HEK293 (cell line): ENCODE data around the gene LRRN2.

ENCODE experiments used
- CTCF ChIA-PET: fragments of 350-600 bp; formaldehyde crosslinking; extraction: SDS; loops from one replicate; lab custom pipeline; 2021; ENCODE audit warnings: antibody characterized with exemption; lab: Yijun Ruan, JAX
- POLR2A ChIA-PET: fragments of 300-600 bp; formaldehyde crosslinking; extraction: SDS; loops from one replicate; lab custom pipeline; 2020; ENCODE audit warnings: antibody characterized with exemption, inconsistent platforms; lab: Yijun Ruan, JAX
- H3K27ac ChIP-seq: fragments of 200-500 bp; sonication (Bioruptor generic); 2 replicates; pipeline ENCODE4 v1.5.1; 2014; ENCODE audit warnings: low read depth, low read length, control low read depth, inconsistent platforms; ENCODE audit errors: extremely low read depth
- H3K36me3 ChIP-seq, 2 experiments: fragments of 200-500 bp in 1 of 2; sonication (Bioruptor generic) in 1 of 2; 1 replicate in 1 of 2; 2 replicates in 1 of 2; pipeline ENCODE4 v1.5.1; 2014 to 2017; ENCODE audit warnings: inconsistent platforms in 2 of 2, low read length in 2 of 2; ENCODE audit not compliant: control insufficient read depth in 2 of 2, insufficient read depth in 1 of 2
- H3K4me1 ChIP-seq: fragments of 200-500 bp; sonication (Bioruptor generic); 2 replicates; pipeline ENCODE4 v1.5.1; 2014; ENCODE audit warnings: mild to moderate bottlenecking, low read length, inconsistent platforms; ENCODE audit not compliant: control insufficient read depth, insufficient read depth
- H3K4me3 ChIP-seq: 2 replicates; pipeline ENCODE4 v1.5.1; 2011; ENCODE audit warnings: low read depth, mild to moderate bottlenecking, control low read depth, low read length, moderate library complexity
- H3K9me3 ChIP-seq: fragments of 200-500 bp; sonication (Bioruptor generic); 2 replicates; pipeline ENCODE4 v1.5.1; 2014; ENCODE audit warnings: low read depth, low read length, inconsistent platforms; ENCODE audit not compliant: control insufficient read depth, insufficient read depth
- GLIS1 ChIP-seq: fragments of 450-650 bp; formaldehyde crosslinking; IDR thresholded peaks from 2 replicates; pipeline ENCODE4 v1.5.1; 2016; ENCODE audit warnings: missing biosample characterization, missing genetic modification characterization
- HOXA7 ChIP-seq: sonication (generic); formaldehyde crosslinking; IDR thresholded peaks from 2 replicates; pipeline ENCODE4 v1.8.1; 2022; ENCODE audit warnings: missing genetic modification reagents, borderline replicate concordance
- KLF8 ChIP-seq: fragments of 450-650 bp; formaldehyde crosslinking; IDR thresholded peaks from 2 replicates; pipeline ENCODE4 v1.5.1; 2016; ENCODE audit warnings: missing biosample characterization, missing genetic modification characterization
- RBAK ChIP-seq: fragments of 450-650 bp; formaldehyde crosslinking; IDR thresholded peaks from 2 replicates; pipeline ENCODE4 v1.5.1; 2016; ENCODE audit warnings: missing biosample characterization, missing genetic modification characterization
- YY1 ChIP-seq: fragments of 450-650 bp; formaldehyde crosslinking; IDR thresholded peaks from 2 replicates; pipeline ENCODE4 v1.5.1; 2018; ENCODE audit warnings: missing biosample characterization, missing genetic modification characterization
- ZNF112 ChIP-seq: fragments of 450-650 bp; formaldehyde crosslinking; IDR thresholded peaks from 2 replicates; pipeline ENCODE4 v1.5.0; 2017; ENCODE audit warnings: missing biosample characterization, missing genetic modification characterization
- ZNF175 ChIP-seq: fragments of 450-650 bp; formaldehyde crosslinking; IDR thresholded peaks from 2 replicates; pipeline ENCODE4 v1.5.1; 2016; ENCODE audit warnings: missing biosample characterization, missing genetic modification characterization
- ZNF184 ChIP-seq: fragments of 450-650 bp; IDR thresholded peaks from 2 replicates; pipeline ENCODE4 v1.5.1; 2018; ENCODE audit warnings: missing biosample characterization, mild to moderate bottlenecking, missing genetic modification characterization
- ZNF266 ChIP-seq: fragments of 450-650 bp; formaldehyde crosslinking; IDR thresholded peaks from 2 replicates; pipeline ENCODE4 v1.5.1; 2016; ENCODE audit warnings: missing biosample characterization, missing genetic modification characterization, low read depth
- ZNF280C ChIP-seq: fragments of 450-650 bp; formaldehyde crosslinking; IDR thresholded peaks from 2 replicates; pipeline ENCODE4 v1.5.1; 2016; ENCODE audit warnings: missing biosample characterization, missing genetic modification characterization
- ZNF350 ChIP-seq: fragments of 450-650 bp; formaldehyde crosslinking; IDR thresholded peaks from 2 replicates; pipeline ENCODE4 v1.5.0; 2017; ENCODE audit warnings: missing biosample characterization, mild to moderate bottlenecking, missing genetic modification characterization
- ZNF449 ChIP-seq: fragments of 450-650 bp; formaldehyde crosslinking; IDR thresholded peaks from 2 replicates; pipeline ENCODE4 v1.5.1; 2017; ENCODE audit warnings: missing biosample characterization, mild to moderate bottlenecking, missing genetic modification characterization, moderate library complexity
- ZNF558 ChIP-seq: fragments of 450-650 bp; formaldehyde crosslinking; IDR thresholded peaks from 2 replicates; pipeline ENCODE4 v1.5.1; 2016; ENCODE audit warnings: missing biosample characterization, missing genetic modification characterization
- ZNF645 ChIP-seq: fragments of 450-650 bp; formaldehyde crosslinking; IDR thresholded peaks from 2 replicates; pipeline ENCODE4; 2016; ENCODE audit warnings: missing biosample characterization, missing genetic modification characterization
- ZNF768 ChIP-seq: fragments of 450-650 bp; formaldehyde crosslinking; IDR thresholded peaks from 2 replicates; pipeline ENCODE4 v1.5.1; 2018; ENCODE audit warnings: missing biosample characterization, mild to moderate bottlenecking, missing genetic modification characterization
- ZNF843 ChIP-seq: fragments of 450-650 bp; formaldehyde crosslinking; IDR thresholded peaks from 2 replicates; pipeline ENCODE4 v1.5.1; 2016; ENCODE audit warnings: missing biosample characterization, missing genetic modification characterization
- ZSCAN16 ChIP-seq: fragments of 450-650 bp; formaldehyde crosslinking; IDR thresholded peaks from 2 replicates; pipeline ENCODE4 v1.5.1; 2016; ENCODE audit warnings: missing biosample characterization, missing genetic modification characterization
- ZSCAN18 ChIP-seq: fragments of 450-650 bp; formaldehyde crosslinking; IDR thresholded peaks from 2 replicates; pipeline ENCODE4 v1.5.1; 2016; ENCODE audit warnings: missing biosample characterization, missing genetic modification characterization

The LRRN2 gene

GRCh38 chr1:204645251-204645650 lies 40.3 kb downstream of the LRRN2 start (continued):
- TF ChIP-seq ZNF645 (tag by site-specific recombination) (no peak), ZNF266 (no peak), ZNF175 (tag by site-specific recombination) (no peak), ZNF843 (tag by site-specific recombination) (no peak)
- TF ChIP-seq, all 188 proteins: peak for 0

- Histone ChIP-seq H3K4me1 (no peaks in the 10 kb centered on the region), H3K4me3 (no peak overlapping the region), H3K27ac (no peak overlapping the region)
- TF ChIP-seq GLIS1 (no peak), HOXA7 (CRISPR knock-in tag) (no peak), ZNF266 (no peak), ZNF280C (no peak), ZNF558 (tag by site-specific recombination) (no peak)
- TF ChIP-seq, all 188 proteins: peak for 0
- H3K36me3 ChIP-seq = no peaks in the 10 kb centered on the region
- CTCF ChIA-PET = interaction anchor here (0.7 to 2.8 kb wide), 3 partner anchors 117 to 346 kb away, joined by 3 to 18 read pairs (median 3); no protein-coding TSS in a partner anchor
- POLR2A ChIA-PET = no interaction called here
- no peaks in the 10 kb centered on the region for H3K9me3 ChIP-seq
Measured at GRCh38 chr1:204643503-204643902, 42.0 kb downstream of the LRRN2 start.

GRCh38 chr1:204641936-204642335 lies 43.6 kb downstream of the LRRN2 start:
- Histone ChIP-seq H3K4me3 (no peak overlapping the region), H3K4me1 (no peaks in the 10 kb centered on the region), H3K27ac (no peak overlapping the region), H3K9me3 (no peaks in the 10 kb centered on the region), H3K36me3 (no peaks in the 10 kb centered on the region)
- TF ChIP-seq KLF8 (tag by site-specific recombination) (no peak), ZSCAN16 (tag by site-specific recombination) (no peak), ZNF112 (no peak), YY1 (tag by site-specific recombination) (no peak), ZNF184 (no peak), ZSCAN18 (tag by site-specific recombination) (no peak), ZNF350 (tag by site-specific recombination) (no peak), RBAK (tag by site-specific recombination) (no peak)
- POLR2A ChIA-PET = interaction anchor here (1.2 kb wide), 1 partner anchor 19 kb away, joined by 3 read pairs; no protein-coding TSS in a partner anchor
- CTCF ChIA-PET = interaction anchor here (0.7 to 2.8 kb wide), 3 partner anchors 57 to 166 kb away, joined by 3 to 18 read pairs (median 3); no protein-coding TSS in a partner anchor

GRCh38 chr1:204641455-204641854 lies 44.1 kb downstream of the LRRN2 start:
- no peaks in the 10 kb centered on the region for H3K4me1 ChIP-seq
- POLR2A ChIA-PET = interaction anchor here (1.2 kb wide), 1 partner anchor 18 kb away, joined by 3 read pairs; no protein-coding TSS in a partner anchor
- CTCF ChIA-PET = interaction anchor here (0.7 to 2.8 kb wide), 3 partner anchors 57 to 166 kb away, joined by 3 to 18 read pairs (median 3); no protein-coding TSS in a partner anchor
- H3K9me3 ChIP-seq = no peaks in the 10 kb centered on the region
- H3K4me3 ChIP-seq = no peak overlapping the region
- H3K36me3 ChIP-seq = no peaks in the 10 kb centered on the region
- 0 out of 2 replicates have a peak, but pooled peaks have one; percentile 29 for TF ChIP-seq ZNF768
- TF ChIP-seq ZNF449 (tag by site-specific recombination) = no peak
- H3K27ac ChIP-seq = no peak overlapping the region
